Left lung (tissue), 10 donors: ENCODE results near the gene TMEM63C. TPM values are rescaled to one million over a fixed set of nuclear protein-coding genes. Genes with fewer than 3 reads are reported as not detected.

Experiments
- ATAC-seq: fragments of 200-7000 bp; cut with Tn5 transposase; one replicate; pipeline ENCODE4 v1.9.1; 2020; ENCODE audit warnings: moderate library complexity
- DNase-seq, 4 donors: peaks; one replicate each; pipeline ENCODE4 v3.0.0-alpha.2; 2013 to 2020
- H3K27ac ChIP-seq, 2 donors: fragments of 200-600 bp; sonication (generic) in 1 of 2; one replicate each; pipeline versions ENCODE4 v1.5.0 to v1.8.0; 2020 to 2021
- H3K27me3 ChIP-seq, 2 donors: fragments of 200-600 bp; sonication (generic) in 1 of 2; one replicate each; pipeline versions ENCODE4 v1.5.0 to v1.8.0; 2020 to 2021
- H3K36me3 ChIP-seq, 2 donors: fragments of 200-600 bp; sonication (generic) in 1 of 2; one replicate each; pipeline versions ENCODE4 v1.5.0 to v1.8.0; 2020 to 2021
- H3K4me1 ChIP-seq, 2 donors: fragments of 200-600 bp; one replicate each; pipeline ENCODE4 v1.8.0; 2021
- H3K4me3 ChIP-seq, 2 donors: fragments of 200-600 bp; sonication (generic) in 1 of 2; one replicate each; pipeline versions ENCODE4 v1.5.0 to v1.8.0; 2020 to 2021; ENCODE audit warnings: mild to moderate bottlenecking in 1 of 2
- H3K9me3 ChIP-seq, 2 donors: fragments of 200-600 bp; sonication (generic) in 1 of 2; one replicate each; pipeline versions ENCODE4 v1.5.0 to v1.8.0; 2020 to 2021
- intact Hi-C, 2 donors: fragments of 100-400 bp; cut with DNase I; formaldehyde crosslinking; loops; one replicate each; pipeline versions ENCODE4 v1.11.2 to v1.14.2; 2022
- polyA plus RNA-seq, 6 donors: library from polyadenylated mRNA; unstranded; fragments of 120-200 nt; gene quantifications; one replicate each; pipeline ENCODE4 v1.2.1, GENCODE V29; 2013; ENCODE audit not compliant: insufficient read length in 6 of 6
- total RNA-seq, 2 donors: library from RNA; stranded (reverse); fragmentation: NEBNext Ultra II Directional; extraction: Animal tissue kit (Norgen Biotek cat#: 25700); gene quantifications; one replicate each; pipeline ENCODE4 v1.2.1, GENCODE V29; 2021
- TF ChIP-seq, protein P1 (sequence below), 2 donors: fragments of 200-600 bp; sonication (generic) in 1 of 2; IDR thresholded peaks; one replicate each; pipeline versions ENCODE4 v1.5.0 to v1.8.0; 2021; ENCODE audit warnings: antibody characterized with exemption in 2 of 2
- donor health status: DM: no; HTN: yes; CAD: no.
- donor health status: DM: no; HTN: no; CAD: no.

Gene TMEM63C
- total and polyA plus RNA-seq, 8 donors, result 0.20 to 2.0 (median 0.88) TPM; not detected in 1

DNA sequence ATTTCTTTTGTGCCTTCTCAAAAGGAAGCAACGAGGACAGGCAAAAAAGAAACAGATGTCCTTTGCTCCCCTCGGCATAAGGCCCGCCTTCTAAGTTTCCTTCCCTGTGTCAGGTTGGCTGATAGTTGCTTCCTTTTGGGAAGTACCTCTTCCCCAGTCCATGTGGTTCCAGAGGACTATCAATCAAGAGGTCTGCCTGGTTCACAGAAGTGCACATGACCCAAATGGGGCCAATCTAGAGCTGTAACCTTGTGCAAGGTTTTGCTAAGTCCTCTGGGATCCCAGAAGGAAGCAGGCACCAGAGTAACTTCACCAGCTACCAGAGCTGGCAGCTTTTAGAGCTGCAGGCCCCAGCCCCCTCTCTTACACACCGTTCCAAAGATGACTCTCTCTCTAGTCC, 42.6 kb downstream of the TMEM63C start:
- no peaks in the 10 kb centered on the region for H3K4me1 ChIP-seq
- TF ChIP-seq, protein P1, sequence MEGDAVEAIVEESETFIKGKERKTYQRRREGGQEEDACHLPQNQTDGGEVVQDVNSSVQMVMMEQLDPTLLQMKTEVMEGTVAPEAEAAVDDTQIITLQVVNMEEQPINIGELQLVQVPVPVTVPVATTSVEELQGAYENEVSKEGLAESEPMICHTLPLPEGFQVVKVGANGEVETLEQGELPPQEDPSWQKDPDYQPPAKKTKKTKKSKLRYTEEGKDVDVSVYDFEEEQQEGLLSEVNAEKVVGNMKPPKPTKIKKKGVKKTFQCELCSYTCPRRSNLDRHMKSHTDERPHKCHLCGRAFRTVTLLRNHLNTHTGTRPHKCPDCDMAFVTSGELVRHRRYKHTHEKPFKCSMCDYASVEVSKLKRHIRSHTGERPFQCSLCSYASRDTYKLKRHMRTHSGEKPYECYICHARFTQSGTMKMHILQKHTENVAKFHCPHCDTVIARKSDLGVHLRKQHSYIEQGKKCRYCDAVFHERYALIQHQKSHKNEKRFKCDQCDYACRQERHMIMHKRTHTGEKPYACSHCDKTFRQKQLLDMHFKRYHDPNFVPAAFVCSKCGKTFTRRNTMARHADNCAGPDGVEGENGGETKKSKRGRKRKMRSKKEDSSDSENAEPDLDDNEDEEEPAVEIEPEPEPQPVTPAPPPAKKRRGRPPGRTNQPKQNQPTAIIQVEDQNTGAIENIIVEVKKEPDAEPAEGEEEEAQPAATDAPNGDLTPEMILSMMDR (IDR thresholded peaks at IDR 0.05), result no peak
- no peaks in the 10 kb centered on the region for H3K9me3 ChIP-seq
- H3K4me3 ChIP-seq, result no peak overlapping the region
- no peaks in the 10 kb centered on the region for H3K36me3 ChIP-seq
- intact Hi-C loops, result no loop called here
- H3K27ac ChIP-seq, result no peak overlapping the region
- no peak for ATAC-seq
- no peak for DNase-seq
- peaks cover 0 to 24% of the 10 kb centered on the region in 2 donors for H3K27me3 ChIP-seq

- Histone ChIP-seq H3K4me3 (no peak overlapping the region), H3K9me3 (no peaks in the 10 kb centered on the region), H3K27ac (no peak overlapping the region), H3K27me3 (peaks cover 0 to 13% of the 10 kb centered on the region in 2 donors), H3K4me1 (no peaks in the 10 kb centered on the region), H3K36me3 (no peaks in the 10 kb centered on the region)
- ATAC-seq (no peak), DNase-seq (no peak)
- intact Hi-C loops, result no loop called here
- TF ChIP-seq, protein P1 (IDR thresholded peaks at IDR 0.05), result no peak
Observed at GRCh38 chr14:77225254-77225653, 43.7 kb downstream of the TMEM63C start.

DNA sequence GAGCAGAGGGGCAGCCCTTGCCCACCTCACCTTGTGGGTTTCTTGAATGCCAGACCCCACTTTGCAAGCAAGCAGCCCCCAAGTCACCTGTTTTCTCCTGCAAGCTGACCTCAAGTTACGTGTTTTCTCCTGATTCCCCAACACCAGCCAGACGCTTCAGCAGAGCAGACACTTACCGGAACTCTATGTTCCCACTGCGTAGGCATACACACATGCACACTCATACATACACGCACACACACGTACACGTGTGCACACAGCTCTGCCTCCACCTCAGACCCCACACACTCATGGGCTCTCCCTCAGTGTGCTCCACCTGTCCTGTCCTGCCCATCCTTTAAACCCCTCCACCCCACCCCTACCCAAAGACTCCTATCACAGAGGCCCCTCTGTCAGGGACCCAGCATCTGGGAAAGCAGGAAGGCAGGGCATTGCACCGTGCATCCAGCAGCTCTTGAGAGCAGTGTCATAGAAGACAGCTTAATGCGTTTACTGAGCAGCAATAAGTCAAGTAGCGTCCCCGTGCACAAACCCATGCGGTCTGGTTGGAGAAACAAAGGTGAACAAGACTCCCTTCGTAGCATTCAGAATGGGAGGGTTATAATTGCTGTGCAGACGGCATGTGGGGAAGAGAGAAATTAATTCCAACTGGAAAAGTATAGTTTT, 44.4 kb downstream of the TMEM63C start:
- H3K27me3 ChIP-seq, result peaks cover 0 to 11% of the 10 kb centered on the region in 2 donors
- DNase-seq (no peak), ATAC-seq (no peak)
- H3K4me1 ChIP-seq, result no peaks in the 10 kb centered on the region
- H3K4me3 ChIP-seq, result no peak overlapping the region
- TF ChIP-seq, protein P1 (IDR thresholded peaks at IDR 0.05), result no peak
- H3K9me3 ChIP-seq, result peaks cover 0 to 1% of the 10 kb centered on the region in 2 donors
- no peak overlapping the region for H3K27ac ChIP-seq
- intact Hi-C loops, result no loop called here
- H3K36me3 ChIP-seq, result no peaks in the 10 kb centered on the region

DNA sequence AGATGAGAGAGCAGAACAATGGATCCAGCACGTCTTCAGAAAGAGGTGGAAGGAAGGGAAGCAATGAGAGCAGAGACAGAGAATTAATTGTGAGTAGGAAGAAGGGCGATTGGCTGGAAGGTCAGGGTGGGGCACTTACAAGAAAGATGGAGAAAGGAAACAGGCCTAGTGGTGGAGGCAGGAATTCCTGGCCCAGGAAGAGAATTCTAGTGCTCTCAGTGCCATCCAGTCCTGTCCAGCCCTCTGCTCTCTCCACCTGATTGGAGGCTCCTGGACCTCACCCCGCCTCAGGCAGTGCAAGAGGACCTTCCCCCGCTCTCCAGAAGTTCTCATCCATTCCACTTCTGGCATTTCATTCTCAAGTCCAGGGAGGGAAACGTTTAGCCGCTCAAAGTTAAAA, 46.5 kb downstream of the TMEM63C start:
- Histone ChIP-seq H3K4me1 (no peaks in the 10 kb centered on the region), H3K9me3 (peaks cover 0 to 2% of the 10 kb centered on the region in 2 donors), H3K27me3 (peaks cover 0 to 8% of the 10 kb centered on the region in 2 donors), H3K27ac (no peak overlapping the region), H3K36me3 (no peaks in the 10 kb centered on the region), H3K4me3 (no peak overlapping the region)
- DNase-seq (no peak), ATAC-seq (no peak)
- TF ChIP-seq, protein P1 (IDR thresholded peaks at IDR 0.05), result no peak
- intact Hi-C loops, result no loop called here

- H3K27ac ChIP-seq, result no peak overlapping the region
- H3K9me3 ChIP-seq, result peaks cover 0 to 2% of the 10 kb centered on the region in 2 donors
- intact Hi-C loops, result no loop called here
- no peak overlapping the region for H3K4me3 ChIP-seq
- TF ChIP-seq, protein P1 (IDR thresholded peaks at IDR 0.05), result no peak
- ATAC-seq, result no peak
- H3K4me1 ChIP-seq, result no peaks in the 10 kb centered on the region
- no peaks in the 10 kb centered on the region for H3K36me3 ChIP-seq
- H3K27me3 ChIP-seq, result no peaks in the 10 kb centered on the region
- no peak for DNase-seq
Observed at GRCh38 chr14:77230914-77231313, 49.3 kb downstream of the TMEM63C start.
